Brain microvascular endothelial cell (primary cell): ENCODE measurements around the gene OR5B3.

ENCODE experiments used
- DNase-seq: peaks from one replicate; pipeline ENCODE4 v3.0.0-alpha.2; 2020
- H3K27ac ChIP-seq: fragments of 250-450 bp; sonication (Bioruptor Pico); 2 replicates; pipeline ENCODE4 v1.5.1; 2020; ENCODE audit warnings: mild to moderate bottlenecking, moderate library complexity
- H3K27me3 ChIP-seq: fragments of 250-450 bp; sonication (Bioruptor Pico); replicated peaks from 2 replicates; pipeline ENCODE4 v1.5.1; 2020; ENCODE audit warnings: mild to moderate bottlenecking
- H3K36me3 ChIP-seq: fragments of 250-450 bp; sonication (Bioruptor Pico); replicated peaks from 2 replicates; pipeline ENCODE4 v1.5.1; 2020; ENCODE audit warnings: mild to moderate bottlenecking
- H3K4me3 ChIP-seq: 2 replicates; pipeline ENCODE4 v1.5.1; 2011; ENCODE audit warnings: low read depth, mild to moderate bottlenecking, control low read depth, low read length, moderate library complexity
- CTCF ChIP-seq: IDR thresholded peaks from 2 replicates; pipeline ENCODE4 v1.5.1; 2011; ENCODE audit warnings: low read depth, mild to moderate bottlenecking, moderate library complexity, low read length, control low read depth, inconsistent platforms; ENCODE audit errors: missing control alignments
- in situ Hi-C: cut with HindIII; loops from 2 replicates; pipeline ENCODE4 v1.10.0; 2017; ENCODE audit warnings: low sequenced_read_pairs, low pct_ligation_motif_present

The OR5B3 gene

GRCh38 chr11:58395581-58395980 lies 11.1 kb downstream of the OR5B3 start:
- TF ChIP-seq CTCF = no peak
- H3K36me3 ChIP-seq = no peaks in the 10 kb centered on the region
- no peaks in the 10 kb centered on the region for H3K27me3 ChIP-seq
- H3K4me3 ChIP-seq = no peak overlapping the region
- DNase-seq = peak; percentile 11
- peak overlapping the region; percentile 19 for H3K27ac ChIP-seq
- in situ Hi-C loops = no loop called here

GRCh38 chr11:58394195-58394594 lies 12.5 kb downstream of the OR5B3 start:
- Histone ChIP-seq H3K4me3 (no peak overlapping the region), H3K27me3 (no peaks in the 10 kb centered on the region), H3K27ac (peak overlapping the region; percentile 65), H3K36me3 (no peaks in the 10 kb centered on the region)
- peak; percentile 70 for DNase-seq
- TF ChIP-seq CTCF = no peak
- in situ Hi-C loops = no loop called here

GRCh38 chr11:58392746-58393145 lies 13.9 kb downstream of the OR5B3 start:
- no peak for TF ChIP-seq CTCF
- no peak for DNase-seq
- Histone ChIP-seq H3K27ac (no peak overlapping the region), H3K36me3 (no peaks in the 10 kb centered on the region), H3K4me3 (no peak overlapping the region), H3K27me3 (no peaks in the 10 kb centered on the region)
- in situ Hi-C loops = no loop called here

- Histone ChIP-seq H3K27me3 (no peaks in the 10 kb centered on the region), H3K36me3 (no peaks in the 10 kb centered on the region), H3K27ac (no peak overlapping the region), H3K4me3 (no peak overlapping the region)
- in situ Hi-C loops = no loop called here
- no peak for DNase-seq
- no peak for TF ChIP-seq CTCF
Measured at GRCh38 chr11:58391879-58392278, 14.8 kb downstream of the OR5B3 start.

GRCh38 chr11:58390551-58391063 lies 16.1 kb downstream of the OR5B3 start:
- DNase-seq = no peak
- TF ChIP-seq CTCF = no peak

GRCh38 chr11:58358969-58359368 lies 47.7 kb downstream of the OR5B3 start, which contains the start of gene OR5B17:
OR5B17 (minus strand) TSS chr11:58359069; CDS start chr11:58359069, 0 bp downstream.
- Histone ChIP-seq H3K36me3 (no peaks in the 10 kb centered on the region), H3K4me3 (no peak within 1 kb of the TSS), H3K27me3 (no peaks in the 10 kb centered on the region), H3K27ac (no peak within 1 kb of the TSS)
- in situ Hi-C loops = no loop called here
- TF ChIP-seq CTCF = no peak
- no peak for DNase-seq

More at GRCh38 chr11:58390551-58391063, 16.1 kb downstream of the OR5B3 start:
- in situ Hi-C loops = no loop called here
- Histone ChIP-seq H3K36me3 (no peaks in the 10 kb centered on the region), H3K27me3 (no peaks in the 10 kb centered on the region), H3K4me3 (no peak overlapping the region), H3K27ac (no peak overlapping the region)
